NCI-H2227 treated with DMSO at 0.1 percent for 48 hours (cell line): Measurements from ENCODE around the gene HTR3D.
"Not testable (repeated sequence)": the region's sequence is repeated elsewhere in the genome, so short reads cannot be mapped to it uniquely, and the experiment has no call there.

Experiments
- DNase-seq: peaks from one replicate; lab custom pipeline; 2025; lab: John Stamatoyannopoulos, UW

Gene HTR3D

DNA sequence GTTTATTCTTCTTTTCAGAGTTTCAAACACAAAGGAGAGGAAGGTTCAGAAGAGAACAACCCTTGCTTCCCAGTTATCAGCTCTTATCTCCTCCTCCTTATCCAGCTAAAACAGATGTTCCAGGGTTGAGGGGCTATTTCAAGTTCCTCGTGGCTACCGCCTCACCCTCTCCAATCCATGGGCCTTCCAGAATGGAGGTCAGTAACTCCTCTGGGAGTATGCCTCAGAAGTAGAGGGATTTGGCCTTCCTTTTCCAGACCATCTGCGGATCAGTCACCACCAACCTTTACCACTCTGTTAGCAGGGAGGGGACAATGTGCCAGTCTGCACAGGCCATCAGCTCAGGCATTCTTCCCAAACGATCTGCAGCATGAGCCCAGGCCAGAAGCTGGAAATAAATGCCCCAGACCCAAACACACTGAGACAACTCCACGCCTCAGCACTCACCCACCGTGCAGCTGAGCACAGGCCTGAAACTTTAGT lies 36.1 kb downstream of the HTR3D start:
- no peak for DNase-seq

DNA sequence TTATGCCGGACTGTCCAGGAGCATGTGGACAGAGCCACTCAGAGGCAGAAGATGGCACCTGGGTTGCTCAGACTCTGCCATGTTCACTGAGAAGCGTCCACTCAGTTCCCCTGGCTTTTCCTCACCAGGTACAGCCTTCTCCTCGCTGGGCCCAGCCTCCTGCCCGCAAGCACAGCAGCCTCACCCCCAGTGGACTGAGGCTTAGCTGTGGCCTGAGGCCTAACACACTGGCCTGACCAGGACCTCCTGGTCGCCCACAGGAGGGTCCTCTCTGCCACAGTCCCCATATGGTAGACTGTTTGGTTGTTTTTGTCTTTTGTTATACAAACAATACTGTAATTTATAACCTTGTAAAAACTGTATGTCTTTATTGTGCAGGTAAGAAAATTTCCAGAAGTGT lies 36.8 kb downstream of the HTR3D start:
- DNase-seq, result no peak

DNA sequence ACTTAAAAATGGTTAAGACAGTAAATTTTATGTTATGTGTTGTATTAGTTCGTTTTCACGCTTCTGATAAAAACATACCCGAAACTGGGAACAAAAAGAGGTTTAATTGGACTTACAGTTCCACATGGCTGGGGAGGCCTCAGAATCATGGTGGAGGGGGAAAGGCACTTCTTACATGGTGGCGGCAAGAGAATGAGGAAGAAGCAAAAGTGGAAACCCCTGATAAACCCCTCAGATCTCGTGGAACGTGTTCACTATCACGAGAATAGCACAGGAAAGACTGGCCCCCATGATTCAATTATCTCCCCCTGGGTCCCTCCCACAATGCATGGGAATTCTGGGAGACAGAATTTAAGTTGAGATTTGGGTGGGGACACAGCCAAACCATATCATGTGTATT lies 39.6 kb downstream of the HTR3D start:
- DNase-seq, result not testable (repeated sequence)

DNA sequence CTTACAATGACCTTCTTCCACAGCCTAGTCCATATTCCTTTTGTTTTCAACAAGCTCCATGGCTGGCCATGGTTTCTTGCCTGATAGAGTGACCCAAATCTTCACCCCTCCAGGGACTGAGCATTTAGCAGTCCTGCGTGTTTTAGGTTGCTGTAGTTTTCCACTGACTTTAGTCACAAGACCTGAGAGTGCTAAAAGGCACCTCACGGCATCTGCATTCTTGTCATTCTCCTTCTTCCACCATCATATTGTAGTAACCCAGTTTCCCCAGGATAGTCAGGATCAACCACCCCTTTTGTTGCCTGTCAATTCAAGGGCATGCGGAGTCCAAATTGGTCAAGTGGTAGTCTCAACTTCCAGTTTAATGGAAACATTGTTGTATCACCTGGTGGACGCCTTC lies 42.1 kb downstream of the HTR3D start:
- DNase-seq, result no peak

DNA sequence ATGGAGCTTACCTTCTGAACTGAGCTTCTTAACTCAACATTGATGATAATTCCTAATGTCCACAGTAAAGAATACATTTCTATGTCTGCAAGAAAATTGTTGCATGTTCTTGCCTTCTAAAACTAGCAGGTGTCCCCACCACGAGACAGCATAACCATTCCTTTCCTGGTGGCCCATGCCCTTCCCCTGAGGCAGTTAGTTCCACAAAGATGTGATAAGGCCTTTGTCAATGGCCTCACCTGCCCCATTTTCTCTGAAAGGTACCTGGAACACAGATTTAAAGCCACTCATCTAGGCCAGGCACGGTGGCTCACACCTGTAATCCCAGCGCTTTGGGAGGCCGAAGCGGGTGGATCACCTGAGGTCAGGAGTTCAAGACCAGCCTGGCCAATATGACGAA lies 44.4 kb downstream of the HTR3D start:
- no peak for DNase-seq

DNA sequence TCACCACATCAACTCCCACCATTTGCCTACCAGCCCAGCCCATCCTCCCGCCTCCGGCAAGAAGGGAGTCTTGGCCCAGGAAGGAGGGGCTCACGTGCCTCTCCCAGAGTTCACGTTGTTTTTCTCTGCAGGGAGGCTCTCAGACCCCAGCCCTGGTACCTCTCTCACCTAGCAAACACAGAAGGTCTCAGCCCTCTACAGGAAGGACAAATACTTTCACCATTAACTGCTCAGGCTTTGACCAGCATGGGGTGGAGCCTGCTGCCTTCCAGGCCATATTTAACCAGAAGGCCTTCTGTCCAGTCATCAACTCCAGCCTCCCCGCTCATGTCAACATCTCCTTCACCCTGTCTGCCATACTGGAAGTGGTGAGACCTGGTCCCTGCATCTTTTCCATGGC lies 46.3 kb downstream of the HTR3D start:
- DNase-seq, result no peak

DNA sequence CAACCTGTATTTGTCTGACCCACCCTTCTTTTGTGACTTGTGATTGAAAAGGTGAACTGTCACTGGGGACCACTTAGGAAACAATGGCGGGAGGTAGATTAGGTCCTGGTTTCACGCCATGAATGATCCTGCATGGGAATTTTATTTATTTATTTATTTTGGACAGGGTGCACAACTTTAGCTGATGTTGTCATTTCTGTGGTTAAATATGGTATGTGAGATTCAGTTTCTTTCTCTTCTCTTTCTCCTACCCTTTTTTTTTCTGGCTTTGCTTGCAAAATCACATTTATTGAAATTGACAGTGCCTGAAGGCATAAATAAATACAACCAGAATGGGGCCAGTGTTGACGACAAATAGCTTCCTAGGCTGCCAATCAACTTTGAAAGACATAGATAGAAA lies 47.3 kb downstream of the HTR3D start:
- DNase-seq, result no peak

DNA sequence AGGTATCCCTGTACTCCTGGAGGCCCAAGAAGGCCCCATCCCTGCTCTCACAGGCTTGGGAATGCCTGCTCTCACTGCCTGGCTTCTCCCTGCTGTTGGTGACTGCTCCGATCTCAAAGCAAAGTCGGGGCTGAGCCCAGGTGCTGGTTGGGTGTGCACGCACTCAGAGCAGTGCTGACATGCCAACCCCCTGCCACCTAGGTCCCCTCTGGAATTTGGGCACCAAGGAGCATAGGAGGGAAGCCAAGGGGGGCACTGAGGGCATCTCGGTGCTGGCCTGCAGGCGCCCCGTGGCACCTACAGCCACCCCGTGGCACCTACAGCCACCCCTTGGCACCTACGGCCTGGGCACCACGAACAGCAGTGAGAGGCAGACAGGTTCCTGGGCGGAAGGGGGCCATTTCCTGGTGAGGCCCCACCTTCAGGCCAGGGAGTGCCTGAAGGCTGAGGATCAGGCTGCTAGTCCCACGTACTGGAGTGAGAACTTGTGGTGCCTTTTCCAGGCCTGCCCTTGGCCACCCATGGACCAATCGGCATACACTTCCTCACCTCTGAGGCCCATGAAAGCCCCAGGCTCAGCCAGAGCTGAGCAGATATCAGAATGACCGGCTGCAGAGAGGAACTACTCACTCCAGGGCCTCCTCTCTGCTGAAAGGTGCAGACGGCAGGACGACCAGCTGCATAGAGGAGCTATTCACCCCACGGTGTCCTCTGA lies 49.7 kb downstream of the HTR3D start:
- no peak for DNase-seq

DNA sequence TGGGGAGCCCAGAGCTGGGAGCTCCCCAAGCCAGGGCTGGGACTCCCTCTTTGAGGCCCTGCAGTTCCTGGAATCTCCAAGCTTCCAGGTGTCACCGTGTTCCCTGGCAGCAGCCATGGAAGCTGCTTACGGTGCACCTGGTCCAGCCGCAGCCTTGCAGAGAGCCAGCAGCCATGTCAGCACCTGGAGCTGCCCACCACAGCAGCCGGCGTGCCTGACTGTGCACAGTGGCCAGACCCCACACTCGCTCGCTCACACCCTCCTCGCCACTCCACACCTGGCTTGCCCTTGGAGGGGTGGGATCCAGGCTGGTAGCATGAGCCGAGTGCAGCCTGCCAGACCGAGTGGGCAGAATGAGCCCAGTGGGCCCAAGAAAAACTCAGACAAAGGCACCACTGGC lies 50.5 kb downstream of the HTR3D start:
- DNase-seq, result no peak

DNA sequence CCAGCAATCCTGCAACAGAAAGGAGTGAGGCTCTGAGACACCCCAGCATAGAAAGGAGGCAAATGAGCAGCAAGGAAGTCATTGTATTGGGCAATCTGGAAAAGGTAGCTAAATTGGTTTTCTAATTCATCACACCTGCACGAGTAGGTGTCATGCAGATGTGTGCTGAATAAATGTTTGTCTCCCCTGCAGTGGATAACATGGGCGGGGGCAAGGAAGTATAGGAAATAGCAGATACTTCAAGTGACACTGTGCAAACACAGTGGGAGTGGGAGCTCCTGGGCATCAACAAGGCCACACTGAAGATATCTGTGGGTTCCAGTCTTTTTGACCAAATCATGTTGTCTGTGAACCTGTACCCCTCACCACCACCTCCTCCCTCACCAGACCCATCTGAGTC lies 50.9 kb downstream of the HTR3D start:
- DNase-seq, result no peak

DNA sequence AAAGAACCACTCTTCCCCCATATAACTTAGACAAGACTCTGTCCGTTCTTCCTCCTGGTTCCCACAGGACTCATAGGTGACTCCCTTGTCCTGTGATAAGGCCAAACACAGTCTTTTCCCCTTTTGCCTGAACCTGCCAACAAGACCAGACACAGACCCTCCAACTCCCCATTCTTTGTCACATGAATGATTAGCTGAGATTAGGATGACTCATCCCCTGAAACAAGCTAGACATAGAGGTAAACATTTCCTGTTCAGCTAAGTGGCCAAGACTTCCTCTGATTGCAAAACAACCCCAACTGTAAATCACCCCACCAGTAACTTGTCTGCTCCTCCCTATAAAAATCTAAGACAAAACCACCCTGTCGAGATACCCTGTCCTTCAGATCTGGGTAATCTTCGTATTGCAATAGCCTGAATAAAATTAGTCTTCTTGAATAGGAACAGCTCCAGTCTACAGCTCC lies 53.9 kb downstream of the HTR3D start:
- no peak for DNase-seq
